ENCODE measurements around the gene HSD17B3. TPM values are rescaled to one million over a fixed set of nuclear protein-coding genes. Genes with fewer than 3 reads are reported as not detected.

Gene HSD17B3
- total and polyA plus RNA-seq, 2 donors (not counting 3 experiments of a cell fraction or from before 2014, with no cell fraction given) = 0.46 TPM; not detected in 1

DNA sequence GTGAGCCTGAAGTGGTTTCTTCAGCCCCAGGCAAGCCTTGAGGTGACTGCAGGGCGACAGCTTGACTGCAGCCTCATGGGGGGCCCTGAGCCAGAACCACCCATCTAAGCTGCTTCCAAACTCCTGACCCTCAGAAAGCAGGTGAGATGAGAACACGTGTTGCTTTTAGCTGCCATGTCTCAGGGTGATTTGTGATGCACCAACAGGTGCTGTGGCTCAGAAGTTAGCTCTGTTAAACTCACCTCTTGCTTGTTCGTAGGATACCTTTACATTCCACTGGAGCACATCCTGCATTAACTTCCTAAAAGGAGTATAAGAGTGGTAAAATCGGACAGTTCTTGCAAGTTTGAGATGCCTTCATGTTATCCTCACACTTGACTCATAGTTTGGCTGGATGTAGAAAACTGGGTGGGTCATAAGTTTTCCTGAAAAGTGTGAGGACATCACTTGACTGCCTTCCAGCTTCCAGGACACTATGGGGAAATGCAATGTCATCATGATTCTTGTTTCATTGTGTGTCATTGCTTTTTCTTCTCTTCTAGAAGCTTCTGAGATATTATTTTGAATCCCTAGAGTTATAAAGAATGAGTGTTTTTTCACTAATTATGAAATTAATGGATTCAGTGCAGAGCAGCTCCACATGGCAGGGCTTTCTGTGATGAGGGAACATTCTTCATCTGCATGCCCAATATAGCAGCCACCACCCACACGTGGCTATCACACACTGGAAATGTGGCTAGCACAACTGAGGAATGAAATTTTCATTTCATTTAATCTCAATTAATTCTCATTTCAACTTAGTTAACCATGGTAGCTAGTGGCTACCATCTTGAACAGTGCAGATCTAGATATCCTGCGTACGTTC is 92.3 kb downstream of the HSD17B3 start:
- no peak for DNase-seq (ENCODE audit: low read depth, low spot score)
- H3K27ac ChIP-seq (ENCODE audit: insufficient read depth, low read depth, low read length) = no peak overlapping the region
- no peaks in the 10 kb centered on the region for H3K9me1 ChIP-seq (replicated peaks; ENCODE audit: control insufficient read depth, extremely low read depth, insufficient read depth, low read length)
- no peak overlapping the region for H2AFZ ChIP-seq (ENCODE audit: low read depth, low read length)
- no peaks in the 10 kb centered on the region for H3K79me2 ChIP-seq (ENCODE audit: control insufficient read depth, insufficient read depth, low read length)
- BruUV-seq (replicated peaks) = no TSS peak
- intact Hi-C loops (cut with micrococcal nuclease) = loop anchor here (10.0 kb wide), 1 partner anchor 1025 kb away; no protein-coding TSS in a partner anchor
- H4K20me1 ChIP-seq (replicated peaks; ENCODE audit: control insufficient read depth, extremely low read depth, insufficient read depth, low read length) = no peaks in the 10 kb centered on the region
- no peaks in the 10 kb centered on the region for H3K9me3 ChIP-seq (replicated peaks; ENCODE audit: control insufficient read depth, insufficient read depth, low read length)
- peaks cover 4 to 8% of the 10 kb centered on the region in 2 experiments for H3K27me3 ChIP-seq (ENCODE audit: control insufficient read depth in 2 of 2, insufficient read depth in 2 of 2, low read length in 2 of 2)
- ChIA-PET CTCF (interaction anchor here (1.3 to 1.7 kb wide), 3 partner anchors 8 to 23 kb away, joined by 4 to 8 read pairs (median 6); no protein-coding TSS in a partner anchor), POLR2A (interaction anchor here (0.6 kb wide), 1 partner anchor 747 kb away, joined by 3 read pairs; no protein-coding TSS in a partner anchor)
- no peak overlapping the region for H3K4me3 ChIP-seq (replicated peaks in 1 of 3; ENCODE audit: insufficient read depth in 1 of 3, low read depth in 1 of 3, low read length in 3 of 3)
- H3K4me1 ChIP-seq (ENCODE audit: control insufficient read depth, extremely low read depth, insufficient read depth, low read length) = no peaks in the 10 kb centered on the region
- no peak overlapping the region for H3K9ac ChIP-seq (replicated peaks; ENCODE audit: extremely low read depth, insufficient read depth, low read length)
- no peak for FAIRE-seq
- H3K4me2 ChIP-seq (ENCODE audit: insufficient read depth, low read length) = no peak overlapping the region
- no peak for TF ChIP-seq FOS (IDR thresholded peaks at IDR 0.05; ENCODE audit: borderline replicate concordance, insufficient read depth, low read length)
- no peak for TF ChIP-seq GATA2 (IDR thresholded peaks at IDR 0.05; ENCODE audit: insufficient read depth, insufficient read length, low read depth, low read length)
- TF ChIP-seq POLR2AphosphoS5 (IDR thresholded peaks at IDR 0.05; ENCODE audit: insufficient read depth, low read depth, low read length) = no peak
- TF ChIP-seq MYC (IDR thresholded peaks at IDR 0.05; ENCODE audit: low read depth, low read length) = no peak
- TF ChIP-seq JUN (IDR thresholded peaks at IDR 0.05; ENCODE audit: borderline replicate concordance, insufficient read depth, insufficient read length, low read depth) = no peak
- TF ChIP-seq, protein P1, sequence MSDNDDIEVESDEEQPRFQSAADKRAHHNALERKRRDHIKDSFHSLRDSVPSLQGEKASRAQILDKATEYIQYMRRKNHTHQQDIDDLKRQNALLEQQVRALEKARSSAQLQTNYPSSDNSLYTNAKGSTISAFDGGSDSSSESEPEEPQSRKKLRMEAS (IDR thresholded peaks at IDR 0.05; ENCODE audit: insufficient read depth, insufficient read length) = no peak
- TF ChIP-seq, protein P2, sequence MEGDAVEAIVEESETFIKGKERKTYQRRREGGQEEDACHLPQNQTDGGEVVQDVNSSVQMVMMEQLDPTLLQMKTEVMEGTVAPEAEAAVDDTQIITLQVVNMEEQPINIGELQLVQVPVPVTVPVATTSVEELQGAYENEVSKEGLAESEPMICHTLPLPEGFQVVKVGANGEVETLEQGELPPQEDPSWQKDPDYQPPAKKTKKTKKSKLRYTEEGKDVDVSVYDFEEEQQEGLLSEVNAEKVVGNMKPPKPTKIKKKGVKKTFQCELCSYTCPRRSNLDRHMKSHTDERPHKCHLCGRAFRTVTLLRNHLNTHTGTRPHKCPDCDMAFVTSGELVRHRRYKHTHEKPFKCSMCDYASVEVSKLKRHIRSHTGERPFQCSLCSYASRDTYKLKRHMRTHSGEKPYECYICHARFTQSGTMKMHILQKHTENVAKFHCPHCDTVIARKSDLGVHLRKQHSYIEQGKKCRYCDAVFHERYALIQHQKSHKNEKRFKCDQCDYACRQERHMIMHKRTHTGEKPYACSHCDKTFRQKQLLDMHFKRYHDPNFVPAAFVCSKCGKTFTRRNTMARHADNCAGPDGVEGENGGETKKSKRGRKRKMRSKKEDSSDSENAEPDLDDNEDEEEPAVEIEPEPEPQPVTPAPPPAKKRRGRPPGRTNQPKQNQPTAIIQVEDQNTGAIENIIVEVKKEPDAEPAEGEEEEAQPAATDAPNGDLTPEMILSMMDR (IDR thresholded peaks at IDR 0.05; ENCODE audit: extremely low read depth in 1 of 2, insufficient read depth in 1 of 2, low read depth in 1 of 2, low read length in 2 of 2) = no peak
- no peak for TF ChIP-seq EZH2 (IDR thresholded peaks at IDR 0.05; ENCODE audit: borderline replicate concordance, low read depth, low read length, severe bottlenecking)
- TF ChIP-seq POLR2A (IDR thresholded peaks at IDR 0.05; ENCODE audit: low read depth, low read length) = no peak
- dilution Hi-C loops (cut with MboI; ENCODE audit: extremely low pct_ligation_motif_present, low sequenced_read_pairs) = no loop called here
- no peaks in the 10 kb centered on the region for H3K36me3 ChIP-seq (ENCODE audit: control insufficient read depth in 2 of 2, extremely low read depth in 1 of 2, insufficient read depth in 2 of 2, low read length in 2 of 2)

Data from endothelial cell of umbilical vein (primary cell).